ENCODE data around the gene DUSP10. TPM values are rescaled to one million over a fixed set of nuclear protein-coding genes. Genes with fewer than 3 reads are reported as not detected.

DUSP10 gene
- total RNA-seq, 4 donors from 2014 or later, result 2.9 to 7.0 (median 5.9) TPM

DNA sequence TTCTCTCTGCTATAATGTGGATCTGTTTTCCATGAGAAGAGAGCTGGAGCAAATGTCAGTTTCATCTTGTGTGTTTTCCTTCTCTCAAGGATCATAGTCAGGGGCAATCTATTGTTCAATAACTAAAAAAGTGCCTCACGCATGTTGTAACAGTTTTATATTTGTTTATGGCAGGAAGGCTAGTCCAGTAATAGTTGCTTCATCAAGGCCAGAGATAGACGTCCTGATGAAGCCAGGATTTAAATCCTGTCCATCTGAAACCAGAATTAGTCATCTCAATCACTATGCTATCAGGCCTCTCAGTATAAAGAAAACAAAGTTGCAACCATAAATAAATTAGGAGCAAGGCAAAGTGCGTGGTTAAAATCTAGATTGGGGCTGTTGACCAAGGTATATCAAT lies 30.2 kb upstream of the DUSP10 start:
- TF ChIP-seq POLR2A (IDR thresholded peaks at IDR 0.05), result no peak
- TF ChIP-seq, protein P1, sequence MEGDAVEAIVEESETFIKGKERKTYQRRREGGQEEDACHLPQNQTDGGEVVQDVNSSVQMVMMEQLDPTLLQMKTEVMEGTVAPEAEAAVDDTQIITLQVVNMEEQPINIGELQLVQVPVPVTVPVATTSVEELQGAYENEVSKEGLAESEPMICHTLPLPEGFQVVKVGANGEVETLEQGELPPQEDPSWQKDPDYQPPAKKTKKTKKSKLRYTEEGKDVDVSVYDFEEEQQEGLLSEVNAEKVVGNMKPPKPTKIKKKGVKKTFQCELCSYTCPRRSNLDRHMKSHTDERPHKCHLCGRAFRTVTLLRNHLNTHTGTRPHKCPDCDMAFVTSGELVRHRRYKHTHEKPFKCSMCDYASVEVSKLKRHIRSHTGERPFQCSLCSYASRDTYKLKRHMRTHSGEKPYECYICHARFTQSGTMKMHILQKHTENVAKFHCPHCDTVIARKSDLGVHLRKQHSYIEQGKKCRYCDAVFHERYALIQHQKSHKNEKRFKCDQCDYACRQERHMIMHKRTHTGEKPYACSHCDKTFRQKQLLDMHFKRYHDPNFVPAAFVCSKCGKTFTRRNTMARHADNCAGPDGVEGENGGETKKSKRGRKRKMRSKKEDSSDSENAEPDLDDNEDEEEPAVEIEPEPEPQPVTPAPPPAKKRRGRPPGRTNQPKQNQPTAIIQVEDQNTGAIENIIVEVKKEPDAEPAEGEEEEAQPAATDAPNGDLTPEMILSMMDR (IDR thresholded peaks at IDR 0.05 in 4 of 5, conservative IDR thresholded peaks at IDR 0.05 in 1 of 5), result no peak
- H3K9me3 ChIP-seq, result no peaks in the 10 kb centered on the region
- in situ Hi-C loops (cut with MboI; ENCODE audit: low sequenced_read_pairs in 4 of 4) (loop anchor here in 1 of 4 donors (25.0 kb wide), 1 partner anchor 210 kb away; no protein-coding TSS in a partner anchor), intact Hi-C loops (cut with DNase I; ENCODE audit: low total_unique reads) (loop anchor here (5.0 kb wide), 1 partner anchor 45 kb away; no protein-coding TSS in a partner anchor)
- H3K4me3 ChIP-seq, result no peak overlapping the region
- ATAC-seq, result peak in 1 of 2 donors; percentile 69
- H3K27me3 ChIP-seq, result no peaks in the 10 kb centered on the region
- no peak overlapping the region for H3K27ac ChIP-seq
- no peak for DNase-seq
- H3K4me1 ChIP-seq, result no peaks in the 10 kb centered on the region
- H3K36me3 ChIP-seq, result no peaks in the 10 kb centered on the region

DNA sequence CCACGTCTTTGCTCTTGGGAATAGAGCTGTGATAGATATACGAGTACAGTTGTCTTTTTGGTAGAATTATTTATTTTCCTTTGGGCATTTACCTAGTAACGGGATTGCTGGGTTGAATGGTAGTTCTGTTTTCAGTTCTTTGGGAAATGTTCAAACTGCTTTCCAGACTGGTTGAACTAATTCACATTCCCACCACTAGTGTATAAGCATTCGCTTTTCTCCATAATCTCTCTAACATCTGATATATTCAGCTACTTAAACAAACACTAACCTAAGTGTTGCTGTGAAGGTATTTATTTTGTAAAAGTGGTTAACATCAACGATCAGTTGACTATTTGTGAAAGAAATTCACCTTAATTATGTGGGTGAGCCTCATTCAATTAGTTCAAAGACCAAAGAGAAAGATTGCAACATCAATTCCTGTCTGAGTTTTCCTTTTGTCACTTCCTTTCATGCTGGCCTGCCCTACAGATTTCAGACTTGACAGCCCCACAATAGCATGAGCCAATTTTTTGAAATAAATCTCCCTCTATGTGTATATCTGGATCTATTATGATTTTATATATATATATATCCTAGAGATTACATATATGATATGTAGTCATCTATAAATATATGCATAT lies 26.7 kb upstream of the DUSP10 start:
- Histone ChIP-seq H3K4me3 (no peak overlapping the region), H3K27me3 (no peaks in the 10 kb centered on the region), H3K36me3 (no peaks in the 10 kb centered on the region), H3K9me3 (no peaks in the 10 kb centered on the region), H3K27ac (no peak overlapping the region), H3K4me1 (no peaks in the 10 kb centered on the region)
- DNase-seq (no peak), ATAC-seq (no peak)
- in situ Hi-C loops (cut with MboI; ENCODE audit: low sequenced_read_pairs in 4 of 4) (loop anchor here in 1 of 4 donors (25.0 kb wide), 1 partner anchor 206 kb away; no protein-coding TSS in a partner anchor), intact Hi-C loops (cut with DNase I; ENCODE audit: low total_unique reads) (no loop called here)
- TF ChIP-seq POLR2A (IDR thresholded peaks at IDR 0.05), result no peak
- TF ChIP-seq, protein P1 (IDR thresholded peaks at IDR 0.05 in 4 of 5, conservative IDR thresholded peaks at IDR 0.05 in 1 of 5), result no peak

DNA sequence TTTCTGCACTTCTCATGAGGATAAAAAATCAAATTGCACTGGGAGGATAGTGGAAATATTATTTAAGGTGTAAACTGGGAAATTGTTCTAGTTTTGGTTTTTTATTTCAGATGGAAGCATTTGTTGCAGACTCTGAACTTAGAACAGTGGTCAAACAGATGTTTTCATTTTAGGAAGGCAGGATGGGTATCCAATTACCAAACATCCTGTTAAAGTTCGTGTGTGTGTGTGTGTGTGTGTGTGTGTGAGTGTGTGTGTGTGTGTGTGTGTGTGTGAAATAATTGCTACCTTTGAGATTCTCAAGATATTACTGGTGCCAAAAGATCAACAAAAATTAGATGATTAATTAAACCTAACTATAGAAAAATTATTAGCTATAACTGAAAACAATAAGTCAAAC lies 24.3 kb upstream of the DUSP10 start:
- no peak overlapping the region for H3K4me3 ChIP-seq
- ATAC-seq (no peak), DNase-seq (no peak)
- no peaks in the 10 kb centered on the region for H3K9me3 ChIP-seq
- no peak overlapping the region for H3K27ac ChIP-seq
- intact Hi-C loops (cut with DNase I; ENCODE audit: low total_unique reads), result no loop called here
- no peaks in the 10 kb centered on the region for H3K4me1 ChIP-seq
- H3K36me3 ChIP-seq, result no peaks in the 10 kb centered on the region
- TF ChIP-seq POLR2A (IDR thresholded peaks at IDR 0.05), result no peak
- TF ChIP-seq, protein P1 (IDR thresholded peaks at IDR 0.05 in 4 of 5, conservative IDR thresholded peaks at IDR 0.05 in 1 of 5), result no peak
- H3K27me3 ChIP-seq, result no peaks in the 10 kb centered on the region
- in situ Hi-C loops (cut with MboI; ENCODE audit: low sequenced_read_pairs in 4 of 4), result loop anchor here in 1 of 4 donors (25.0 kb wide), 1 partner anchor 204 kb away; no protein-coding TSS in a partner anchor

DNA sequence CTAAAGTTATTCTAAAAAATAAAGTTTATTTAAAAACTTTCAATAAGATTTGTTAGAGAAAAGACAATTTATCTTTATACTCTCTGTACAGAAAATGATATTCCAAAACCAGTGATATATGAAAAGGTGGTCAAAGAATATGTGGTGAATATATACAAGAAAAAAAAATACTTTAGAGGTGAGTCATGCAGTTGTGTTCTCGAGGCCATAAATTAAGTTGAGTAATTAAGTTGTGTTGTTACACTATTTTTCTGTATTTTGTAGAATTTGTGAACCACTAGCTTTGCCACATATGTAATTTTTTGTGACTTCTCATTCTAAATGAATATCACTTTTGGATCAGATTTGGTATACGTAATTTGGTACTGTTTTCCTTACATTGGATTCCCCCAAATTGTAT lies 23.6 kb upstream of the DUSP10 start:
- TF ChIP-seq, protein P1 (IDR thresholded peaks at IDR 0.05 in 4 of 5, conservative IDR thresholded peaks at IDR 0.05 in 1 of 5), result no peak
- TF ChIP-seq POLR2A (IDR thresholded peaks at IDR 0.05), result no peak
- H3K27me3 ChIP-seq, result no peaks in the 10 kb centered on the region
- no peak for DNase-seq
- no peaks in the 10 kb centered on the region for H3K9me3 ChIP-seq
- no peak for ATAC-seq
- no peaks in the 10 kb centered on the region for H3K4me1 ChIP-seq
- in situ Hi-C loops (cut with MboI; ENCODE audit: low sequenced_read_pairs in 4 of 4), result loop anchor here in 1 of 4 donors (25.0 kb wide), 1 partner anchor 203 kb away; no protein-coding TSS in a partner anchor
- no peak overlapping the region for H3K4me3 ChIP-seq
- H3K27ac ChIP-seq, result no peak overlapping the region
- H3K36me3 ChIP-seq, result no peaks in the 10 kb centered on the region
- intact Hi-C loops (cut with DNase I; ENCODE audit: low total_unique reads), result no loop called here
